LoVo (cell line): ENCODE data around the gene GGA2.
"Not testable (repeated sequence)": the region's sequence is repeated elsewhere in the genome, so short reads cannot be mapped to it uniquely, and the experiment has no call there.

Source experiments
- DNase-seq: peaks from one replicate; pipeline ENCODE4 v3.0.0-alpha.2; 2016; ENCODE audit warnings: low spot score

The GGA2 gene

GRCh38 chr16:23466162-23466885 lies 44.0 kb downstream of the GGA2 start:
- no peak for DNase-seq

GRCh38 chr16:23465179-23465578 lies 45.1 kb downstream of the GGA2 start:
- DNase-seq, result no peak

GRCh38 chr16:23464196-23464595 lies 46.1 kb downstream of the GGA2 start:
- no peak for DNase-seq

DNA sequence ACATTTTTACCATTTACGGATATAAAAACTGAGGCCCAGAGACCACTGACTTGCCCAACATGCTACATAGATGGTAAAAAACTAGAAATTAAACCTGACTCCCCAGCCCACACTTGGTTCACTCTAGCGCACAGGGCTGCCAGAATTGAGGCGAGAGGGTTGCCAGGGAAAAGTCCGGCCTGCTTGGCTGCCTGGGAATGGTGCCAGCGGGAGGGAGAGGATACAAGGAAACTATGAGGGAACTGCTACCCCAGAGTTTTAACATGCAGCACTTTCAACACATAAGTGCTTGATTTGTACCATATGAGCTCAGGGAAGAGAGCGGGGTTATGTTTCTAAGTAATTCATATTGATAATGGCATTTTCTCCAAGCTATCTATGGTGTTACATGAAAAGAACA lies 47.3 kb downstream of the GGA2 start:
- not testable (repeated sequence) for DNase-seq

DNA sequence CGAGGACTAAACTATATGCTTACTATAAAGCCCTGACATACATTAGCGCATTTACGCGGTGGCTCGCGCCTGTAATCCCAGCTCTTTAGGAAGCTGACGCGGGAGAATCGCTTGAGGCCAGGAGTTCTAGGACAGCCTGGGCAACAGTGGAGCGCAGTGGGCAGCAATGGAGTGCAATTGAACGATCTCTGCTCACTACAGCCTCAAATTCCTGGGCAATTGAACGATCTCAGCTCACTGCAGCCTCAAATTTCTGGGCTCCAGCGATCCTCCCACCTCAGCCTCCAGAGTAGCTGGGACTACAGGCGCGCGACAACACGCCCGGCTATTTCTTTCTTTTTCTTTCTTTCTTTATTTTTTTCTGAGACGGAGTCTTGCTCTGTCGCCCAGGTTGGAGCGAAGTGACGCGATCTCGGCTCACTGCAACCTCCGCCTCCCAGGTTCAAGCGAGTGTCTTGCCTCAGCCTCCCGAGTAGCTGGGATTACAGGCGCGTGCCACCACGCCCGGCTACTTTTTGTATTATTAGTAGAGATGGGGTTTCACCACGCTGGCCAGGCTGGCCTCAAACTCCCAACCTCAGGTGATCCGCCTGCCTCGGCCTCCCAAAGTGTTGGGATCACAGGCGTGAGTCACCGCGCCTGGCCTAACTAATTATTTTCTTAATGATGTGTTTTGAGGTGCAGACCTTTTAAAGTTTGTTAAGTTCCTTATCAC lies 56.8 kb downstream of the GGA2 start:
- DNase-seq, result no peak

- DNase-seq, result peak; percentile 88
Observed at GRCh38 chr16:23452572-23453337, 57.5 kb downstream of the GGA2 start, which contains the start of gene COG7. COG7 (minus strand) TSS chr16:23453189; CDS start chr16:23452994, 195 bp downstream.

DNA sequence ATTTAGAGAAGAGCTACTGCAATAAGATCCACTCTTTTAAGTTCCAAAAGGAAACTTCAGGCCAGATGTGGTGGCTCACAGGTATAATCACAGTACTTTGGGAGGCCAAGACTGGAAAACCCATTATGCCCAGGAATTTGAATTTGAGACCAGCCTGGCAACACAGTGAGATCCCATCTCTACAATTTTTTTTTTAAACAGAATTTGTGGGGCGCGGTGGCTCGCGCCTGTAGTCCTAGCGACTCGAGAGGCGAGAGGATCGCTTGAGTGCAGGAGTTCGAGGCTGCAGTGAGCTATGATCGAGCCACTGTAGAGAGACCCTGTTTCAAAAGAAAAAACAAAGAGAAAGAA lies 58.1 kb downstream of the GGA2 start:
- no peak for DNase-seq

DNA sequence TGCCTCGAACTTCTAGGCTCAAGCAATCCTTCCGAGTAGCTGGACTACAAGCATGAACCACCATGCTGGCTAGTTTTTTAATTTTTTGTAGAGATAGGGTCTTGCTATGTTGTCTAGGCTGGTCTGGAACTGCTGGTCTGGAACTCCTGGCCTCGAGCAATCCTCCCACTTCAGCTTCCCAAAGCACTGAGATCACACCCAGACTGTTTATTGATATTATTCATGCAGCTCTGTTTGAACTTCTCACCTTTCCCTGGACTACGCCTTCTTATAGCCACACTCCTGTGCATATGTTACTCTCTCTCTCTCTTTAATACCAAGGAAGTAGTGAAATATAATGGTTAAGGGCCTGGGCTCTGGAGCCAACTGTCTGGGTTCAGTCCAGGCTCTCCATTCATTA lies 61.9 kb downstream of the GGA2 start:
- DNase-seq, result no peak

GRCh38 chr16:23437542-23437941 lies 72.8 kb downstream of the GGA2 start:
- DNase-seq, result not testable (repeated sequence)

- no peak for DNase-seq
Observed at GRCh38 chr16:23436951-23437350, 73.3 kb downstream of the GGA2 start.

GRCh38 chr16:23435500-23435899 lies 74.8 kb downstream of the GGA2 start:
- peak; percentile 54 for DNase-seq

DNA sequence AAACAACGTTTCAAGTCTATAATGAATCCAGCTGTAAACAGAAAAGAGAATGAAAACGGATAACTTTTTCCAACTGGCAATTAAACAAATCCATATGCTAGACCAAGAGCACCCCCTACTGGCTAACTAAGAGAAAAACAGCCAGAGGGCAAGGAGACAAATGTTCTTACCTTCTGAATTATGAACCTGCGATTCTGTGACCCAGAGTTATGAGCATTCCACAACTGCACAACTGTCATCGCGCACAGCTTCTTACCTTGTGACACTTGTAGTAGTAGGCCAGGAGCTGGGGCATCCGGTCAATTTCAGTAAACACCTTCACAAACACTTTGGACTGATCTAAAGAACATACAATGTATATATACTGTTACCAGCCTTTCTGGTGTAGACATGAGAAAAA lies 75.9 kb downstream of the GGA2 start:
- peak; percentile 72 for DNase-seq

DNA sequence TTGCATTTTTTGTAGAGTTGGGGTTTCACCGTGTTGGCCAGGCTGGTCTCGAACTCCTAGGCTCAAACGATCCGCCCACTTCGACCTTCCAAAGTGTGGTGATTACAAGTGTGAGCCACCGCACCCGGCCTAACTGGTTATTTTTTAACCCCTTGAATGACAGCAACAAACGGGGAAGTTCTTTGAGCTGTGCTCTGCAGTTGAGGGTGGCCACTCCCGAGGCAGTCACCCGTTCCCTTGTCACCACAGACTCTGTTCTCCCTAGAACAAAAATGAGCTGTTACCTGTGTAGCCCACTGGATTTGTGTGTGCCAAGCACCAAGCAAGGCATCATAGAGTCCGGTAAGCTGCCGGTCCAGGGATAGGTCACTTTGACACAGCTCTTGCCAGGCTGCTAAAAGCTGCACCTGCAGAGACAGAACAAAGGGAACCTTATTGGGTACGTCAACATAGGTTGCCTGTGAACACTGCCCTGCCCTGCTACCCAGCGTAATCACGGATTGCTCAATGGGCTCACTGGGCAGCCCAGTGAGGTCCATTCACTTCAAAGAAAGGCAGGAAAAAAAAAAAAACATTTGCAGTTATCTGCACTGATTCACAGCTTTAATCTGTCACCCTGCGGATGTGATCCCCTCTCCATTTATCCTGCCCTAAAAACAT lies 76.9 kb downstream of the GGA2 start:
- no peak for DNase-seq

GRCh38 chr16:23432176-23433128 lies 77.8 kb downstream of the GGA2 start:
- no peak for DNase-seq

GRCh38 chr16:23428351-23428750 lies 81.9 kb downstream of the GGA2 start:
- no peak for DNase-seq

DNA sequence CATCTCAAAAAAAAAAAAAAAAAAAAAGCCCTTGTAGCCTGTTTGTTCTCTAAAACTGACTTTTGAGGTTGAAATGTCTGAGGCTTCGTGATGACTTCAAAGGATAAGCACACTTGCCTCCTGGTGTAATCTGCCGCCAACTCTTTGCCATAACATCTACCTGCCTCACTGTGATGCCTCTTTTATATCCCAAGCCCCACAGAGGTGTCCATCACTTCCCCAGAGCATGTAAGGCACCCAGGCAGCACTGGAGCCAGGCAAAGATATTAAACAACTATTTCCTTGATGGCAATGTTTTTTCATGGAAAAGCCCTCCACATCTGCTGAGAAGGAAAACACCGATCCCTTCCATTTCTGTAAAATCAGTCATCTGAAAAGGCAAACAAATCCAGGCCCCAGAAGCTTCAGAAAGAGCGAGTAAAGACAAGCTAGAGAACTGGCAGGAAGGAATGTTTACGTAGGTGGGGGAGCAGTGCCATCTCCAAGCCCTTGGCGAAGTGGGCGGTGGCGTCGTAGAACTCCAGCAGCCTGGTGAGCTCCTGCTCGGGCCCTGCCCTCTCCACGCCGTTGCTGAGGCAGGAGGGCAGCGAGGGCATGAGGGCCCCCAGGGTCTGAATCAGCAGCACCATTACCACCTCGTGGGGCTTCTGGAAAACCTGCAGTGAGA lies 85.9 kb downstream of the GGA2 start:
- DNase-seq, result peak; percentile 42

- DNase-seq, result peak; percentile 91
Observed at GRCh38 chr16:23423496-23424049, 86.7 kb downstream of the GGA2 start.

DNA sequence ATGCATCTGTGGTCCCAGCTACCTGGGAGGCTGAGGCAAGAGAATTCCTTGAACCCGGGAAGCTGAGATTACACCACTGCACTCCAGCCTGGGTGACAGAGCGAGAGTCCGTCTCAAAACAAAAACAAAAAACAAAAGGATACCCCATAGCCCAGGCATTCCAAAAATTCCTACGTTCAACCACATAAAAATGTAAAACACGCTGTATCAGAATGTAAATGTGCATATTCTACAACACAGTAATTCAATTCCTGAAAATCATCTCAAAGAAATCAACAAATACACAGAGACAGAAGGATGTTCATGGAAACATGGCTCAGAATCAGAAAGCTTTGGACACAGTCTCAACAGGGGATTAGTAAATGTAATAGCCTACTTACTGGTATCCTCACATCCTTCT lies 90.3 kb downstream of the GGA2 start:
- no peak for DNase-seq

DNA sequence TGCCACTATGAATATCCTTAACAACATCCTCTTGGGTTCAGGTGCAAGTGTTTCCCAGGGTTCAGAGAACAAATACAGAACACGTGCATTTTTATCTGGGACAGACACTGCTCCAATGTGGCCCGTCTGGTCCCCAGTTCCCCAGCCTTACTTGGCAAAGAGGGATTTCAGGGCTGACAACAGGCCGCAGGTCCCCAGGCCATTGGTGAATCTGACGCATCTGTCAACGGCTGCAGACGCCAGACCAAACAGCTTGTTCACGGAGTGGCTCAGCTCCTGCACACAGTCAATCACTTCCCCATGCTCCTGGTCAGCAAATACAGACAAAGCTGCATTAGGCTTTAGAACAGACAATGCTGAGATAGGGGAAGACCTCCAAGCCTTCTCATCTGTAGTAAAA lies 93.5 kb downstream of the GGA2 start:
- DNase-seq, result no peak

DNA sequence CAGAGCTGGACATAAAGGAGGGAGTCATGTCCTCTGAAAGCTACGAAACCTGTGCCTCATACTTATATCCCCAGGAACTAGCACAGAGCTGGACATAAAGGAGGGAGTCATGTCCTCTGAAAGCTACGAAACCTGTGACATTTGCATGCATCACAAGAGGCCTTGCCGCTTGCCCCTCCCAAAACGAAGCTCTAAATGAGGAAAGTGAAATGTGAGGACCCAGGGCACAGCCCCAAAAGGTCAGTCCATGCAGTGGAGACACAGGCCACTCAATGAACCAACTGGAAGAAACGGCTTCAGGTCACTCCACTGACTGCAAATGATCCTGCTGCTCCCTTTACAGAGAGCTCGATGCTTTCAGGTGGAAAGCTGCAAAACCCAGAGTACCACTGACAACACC lies 95.6 kb downstream of the GGA2 start:
- no peak for DNase-seq
